ENCODE measurements around the gene CAMTA1. TPM values are rescaled to one million over a fixed set of nuclear protein-coding genes. Genes with fewer than 3 reads are reported as not detected.

The CAMTA1 gene
- total RNA-seq, 1 experiment from 2014 or later = 118 TPM

- H4K20me1 ChIP-seq (ENCODE audit: insufficient read depth, low read depth, low read length) = peaks cover 6% of the 10 kb centered on the region; the same call in 1 of the 2 replicates
- no peak overlapping the region for H3K27ac ChIP-seq (ENCODE audit: low read length)
- H3K4me2 ChIP-seq (ENCODE audit: low read depth, low read length, poor library complexity, severe bottlenecking) = no peak overlapping the region
- no peaks in the 10 kb centered on the region for H3K36me3 ChIP-seq (ENCODE audit: insufficient read depth, low read length)
- no peak overlapping the region for H2AFZ ChIP-seq (ENCODE audit: low read length)
- no peaks in the 10 kb centered on the region for H3K27me3 ChIP-seq (ENCODE audit: low read length)
- H3K4me3 ChIP-seq (ENCODE audit: low read length) = no peak overlapping the region
- no peaks in the 10 kb centered on the region for H3K79me2 ChIP-seq (ENCODE audit: low read length)
- no peaks in the 10 kb centered on the region for H3K9me3 ChIP-seq (ENCODE audit: low read length)
- H3K4me1 ChIP-seq (ENCODE audit: low read length) = peaks cover 13% of the 10 kb centered on the region
- H3K9me2 ChIP-seq (replicated peaks; ENCODE audit: insufficient read depth, low read length) = no peaks in the 10 kb centered on the region
- H3K9ac ChIP-seq (ENCODE audit: low read length) = no peak overlapping the region
- DNase-seq = no peak
Measured at GRCh38 chr1:7373876-7374562, 588.8 kb downstream of the CAMTA1 start.

- no peak overlapping the region for H3K9ac ChIP-seq (ENCODE audit: low read length)
- H3K27ac ChIP-seq (ENCODE audit: low read length) = no peak overlapping the region
- no peak for DNase-seq
- H3K4me1 ChIP-seq (ENCODE audit: low read length) = peaks cover 19% of the 10 kb centered on the region
- no peaks in the 10 kb centered on the region for H3K9me3 ChIP-seq (ENCODE audit: low read length)
- H4K20me1 ChIP-seq (ENCODE audit: insufficient read depth, low read depth, low read length) = peaks cover 6% of the 10 kb centered on the region; the same call in 1 of the 2 replicates
- H3K79me2 ChIP-seq (ENCODE audit: low read length) = no peaks in the 10 kb centered on the region
- no peak overlapping the region for H3K4me2 ChIP-seq (ENCODE audit: low read depth, low read length, poor library complexity, severe bottlenecking)
- H3K4me3 ChIP-seq (ENCODE audit: low read length) = no peak overlapping the region
- no peak overlapping the region for H2AFZ ChIP-seq (ENCODE audit: low read length)
- H3K27me3 ChIP-seq (ENCODE audit: low read length) = no peaks in the 10 kb centered on the region
- H3K36me3 ChIP-seq (ENCODE audit: insufficient read depth, low read length) = no peaks in the 10 kb centered on the region
- H3K9me2 ChIP-seq (replicated peaks; ENCODE audit: insufficient read depth, low read length) = no peaks in the 10 kb centered on the region
Measured at GRCh38 chr1:7374563-7375160, 589.4 kb downstream of the CAMTA1 start.

GRCh38 chr1:7375329-7375728 is 590.1 kb downstream of the CAMTA1 start:
- Histone ChIP-seq H3K79me2 (ENCODE audit: low read length) (no peaks in the 10 kb centered on the region), H3K9me2 (replicated peaks; ENCODE audit: insufficient read depth, low read length) (no peaks in the 10 kb centered on the region), H3K4me1 (ENCODE audit: low read length) (peaks cover 25% of the 10 kb centered on the region), H3K27ac (ENCODE audit: low read length) (no peak overlapping the region), H3K4me2 (ENCODE audit: low read depth, low read length, poor library complexity, severe bottlenecking) (no peak overlapping the region), H3K9ac (ENCODE audit: low read length) (no peak overlapping the region), H3K4me3 (ENCODE audit: low read length) (no peak overlapping the region), H4K20me1 (ENCODE audit: insufficient read depth, low read depth, low read length) (0 out of 2 replicates have a peak, but pooled peaks cover 6% of the 10 kb centered on the region), H3K27me3 (ENCODE audit: low read length) (no peaks in the 10 kb centered on the region), H2AFZ (ENCODE audit: low read length) (no peak overlapping the region), H3K36me3 (ENCODE audit: insufficient read depth, low read length) (no peaks in the 10 kb centered on the region), H3K9me3 (ENCODE audit: low read length) (no peaks in the 10 kb centered on the region)
- no peak for DNase-seq

- Histone ChIP-seq H3K9me2 (replicated peaks; ENCODE audit: insufficient read depth, low read length) (no peaks in the 10 kb centered on the region), H3K27me3 (ENCODE audit: low read length) (no peaks in the 10 kb centered on the region), H3K4me1 (ENCODE audit: low read length) (peaks cover 29% of the 10 kb centered on the region), H4K20me1 (ENCODE audit: insufficient read depth, low read depth, low read length) (0 out of 2 replicates have a peak, but pooled peaks cover 6% of the 10 kb centered on the region), H3K9ac (ENCODE audit: low read length) (no peak overlapping the region), H3K9me3 (ENCODE audit: low read length) (no peaks in the 10 kb centered on the region), H3K4me3 (ENCODE audit: low read length) (no peak overlapping the region), H3K27ac (ENCODE audit: low read length) (no peak overlapping the region), H2AFZ (ENCODE audit: low read length) (no peak overlapping the region), H3K36me3 (ENCODE audit: insufficient read depth, low read length) (no peaks in the 10 kb centered on the region), H3K79me2 (ENCODE audit: low read length) (no peaks in the 10 kb centered on the region), H3K4me2 (ENCODE audit: low read depth, low read length, poor library complexity, severe bottlenecking) (no peak overlapping the region)
- DNase-seq = no peak
Measured at GRCh38 chr1:7375781-7376660, 590.8 kb downstream of the CAMTA1 start.

GRCh38 chr1:7376676-7377075 is 591.4 kb downstream of the CAMTA1 start:
- no peaks in the 10 kb centered on the region for H3K9me2 ChIP-seq (replicated peaks; ENCODE audit: insufficient read depth, low read length)

GRCh38 chr1:7378346-7379130 is 593.3 kb downstream of the CAMTA1 start:
- Histone ChIP-seq H3K4me3 (ENCODE audit: low read length) (no peak overlapping the region), H3K9me3 (ENCODE audit: low read length) (no peaks in the 10 kb centered on the region), H3K79me2 (ENCODE audit: low read length) (no peaks in the 10 kb centered on the region), H3K9ac (ENCODE audit: low read length) (no peak overlapping the region), H3K36me3 (ENCODE audit: insufficient read depth, low read length) (no peaks in the 10 kb centered on the region), H3K4me1 (ENCODE audit: low read length) (peaks cover 29% of the 10 kb centered on the region), H2AFZ (ENCODE audit: low read length) (no peak overlapping the region), H4K20me1 (ENCODE audit: insufficient read depth, low read depth, low read length) (0 out of 2 replicates have a peak, but pooled peaks cover 6% of the 10 kb centered on the region), H3K9me2 (replicated peaks; ENCODE audit: insufficient read depth, low read length) (no peaks in the 10 kb centered on the region), H3K4me2 (ENCODE audit: low read depth, low read length, poor library complexity, severe bottlenecking) (no peak overlapping the region), H3K27ac (ENCODE audit: low read length) (no peak overlapping the region), H3K27me3 (ENCODE audit: low read length) (no peaks in the 10 kb centered on the region)
- DNase-seq = no peak

More at GRCh38 chr1:7376676-7377075, 591.4 kb downstream of the CAMTA1 start:
- Histone ChIP-seq H3K27ac (ENCODE audit: low read length) (no peak overlapping the region), H3K36me3 (ENCODE audit: insufficient read depth, low read length) (no peaks in the 10 kb centered on the region), H3K27me3 (ENCODE audit: low read length) (no peaks in the 10 kb centered on the region), H3K9ac (ENCODE audit: low read length) (no peak overlapping the region), H3K4me3 (ENCODE audit: low read length) (no peak overlapping the region), H3K79me2 (ENCODE audit: low read length) (no peaks in the 10 kb centered on the region), H3K4me2 (ENCODE audit: low read depth, low read length, poor library complexity, severe bottlenecking) (no peak overlapping the region), H2AFZ (ENCODE audit: low read length) (no peak overlapping the region), H4K20me1 (ENCODE audit: insufficient read depth, low read depth, low read length) (0 out of 2 replicates have a peak, but pooled peaks cover 6% of the 10 kb centered on the region), H3K4me1 (ENCODE audit: low read length) (peaks cover 29% of the 10 kb centered on the region), H3K9me3 (ENCODE audit: low read length) (no peaks in the 10 kb centered on the region)
- no peak for DNase-seq

- Histone ChIP-seq H3K79me2 (ENCODE audit: low read length) (no peaks in the 10 kb centered on the region), H3K9me3 (ENCODE audit: low read length) (no peaks in the 10 kb centered on the region), H3K4me2 (ENCODE audit: low read depth, low read length, poor library complexity, severe bottlenecking) (no peak overlapping the region), H3K4me3 (ENCODE audit: low read length) (no peak overlapping the region), H2AFZ (ENCODE audit: low read length) (no peak overlapping the region), H3K4me1 (ENCODE audit: low read length) (peaks cover 29% of the 10 kb centered on the region), H3K9me2 (replicated peaks; ENCODE audit: insufficient read depth, low read length) (no peaks in the 10 kb centered on the region), H4K20me1 (ENCODE audit: insufficient read depth, low read depth, low read length) (0 out of 2 replicates have a peak, but pooled peaks cover 5% of the 10 kb centered on the region), H3K9ac (ENCODE audit: low read length) (no peak overlapping the region), H3K27me3 (ENCODE audit: low read length) (no peaks in the 10 kb centered on the region), H3K27ac (ENCODE audit: low read length) (no peak overlapping the region), H3K36me3 (ENCODE audit: insufficient read depth, low read length) (no peaks in the 10 kb centered on the region)
- no peak for DNase-seq
Measured at GRCh38 chr1:7379441-7379971, 594.3 kb downstream of the CAMTA1 start.
